GM12878 (cell line): ENCODE results near the gene ADAMTS13. TPM values are rescaled to one million over a fixed set of nuclear protein-coding genes. Genes with fewer than 3 reads are reported as not detected.
A peak's percentile ranks its signal among the peaks of the same experiment; 100 is the strongest.

ENCODE experiments used
- ATAC-seq: fragments of 200-7000 bp; cut with Tn5 transposase; 3 replicates; pipeline ENCODE4 v1.9.1; 2020; ENCODE audit warnings: mild to moderate bottlenecking, moderate library complexity
- BruUV-seq: library from RNA; stranded (reverse); fragments of 400-500 nt; replicated peaks from 2 replicates; lab custom pipeline; 2021; lab: Mats Ljungman, UMichigan
- CTCF ChIA-PET: fragments of 300-600 bp; sonication (Branson Sonifier 250); formaldehyde crosslinking; extraction: SDS; loops from one replicate; lab custom pipeline; 2021; ENCODE audit warnings: inconsistent platforms; lab: Yijun Ruan, JAX
- POLR2A ChIA-PET: fragments of 350-600 bp; formaldehyde crosslinking; extraction: SDS; loops from one replicate; lab custom pipeline; 2021; ENCODE audit warnings: inconsistent platforms; lab: Charles Lee
- RAD21 ChIA-PET: fragments of 300-600 bp; sonication (Branson Sonifier 250); formaldehyde crosslinking; loops from one replicate; lab custom pipeline; 2023; ENCODE audit warnings: antibody characterized with exemption; ENCODE audit not compliant: unreplicated experiment; lab: Charles Lee
- SMC1A ChIA-PET: fragments of 300-600 bp; sonication (Branson Sonifier 250); formaldehyde crosslinking; loops from one replicate; lab custom pipeline; 2023; ENCODE audit not compliant: unreplicated experiment, uncharacterized antibody; lab: Charles Lee
- DNase-seq: peaks from one replicate; pipeline ENCODE4 v3.0.0-alpha.2; 2011; ENCODE audit warnings: low read depth, low spot score
- FAIRE-seq: peaks from 3 replicates; lab custom pipeline; 2011; peaks lifted over from hg19 to GRCh38; lab: Jason Lieb, UNC
- H2AFZ ChIP-seq: 2 replicates; pipeline ENCODE4 v1.6.0; 2011; ENCODE audit warnings: low read depth, low read length, control low read depth; ENCODE audit not compliant: control insufficient read depth
- H3K27ac ChIP-seq: 2 replicates; pipeline ENCODE4 v1.5.1; 2011; ENCODE audit warnings: control low read depth; ENCODE audit not compliant: control insufficient read depth, insufficient read depth
- H3K27me3 ChIP-seq, 2 experiments: replicated peaks in 1 of 2; 2 replicates each; pipeline versions ENCODE4 v1.6.0 to v1.6.1; 2011; ENCODE audit warnings: low read length in 1 of 2; ENCODE audit not compliant: control insufficient read depth in 2 of 2, insufficient read depth in 2 of 2
- H3K36me3 ChIP-seq, 2 experiments: 2 replicates each; pipeline ENCODE4 v1.5.1; 2011; ENCODE audit warnings: low read length in 1 of 2; ENCODE audit not compliant: control insufficient read depth in 2 of 2, insufficient read depth in 2 of 2
- H3K4me1 ChIP-seq: 2 replicates; pipeline ENCODE4 v1.6.1; 2011; ENCODE audit warnings: mild to moderate bottlenecking, low read length, moderate library complexity, mixed read lengths; ENCODE audit not compliant: control insufficient read depth, insufficient read depth
- H3K4me2 ChIP-seq: 2 replicates; pipeline ENCODE4 v1.6.0; 2011; ENCODE audit warnings: control low read depth; ENCODE audit not compliant: control insufficient read depth, insufficient read depth
- H3K4me3 ChIP-seq: fragments of 200-600 bp; sonication (generic); 2 replicates; pipeline ENCODE4 v1.5.1; 2016
- H3K79me2 ChIP-seq: 2 replicates; pipeline ENCODE4 v1.6.0; 2011; ENCODE audit warnings: low read length; ENCODE audit not compliant: control insufficient read depth, insufficient read depth
- H3K9ac ChIP-seq: 2 replicates; pipeline ENCODE4 v1.8.0; 2011; ENCODE audit warnings: low read length, control low read depth, mixed read lengths; ENCODE audit not compliant: control insufficient read depth, insufficient read depth
- H3K9me3 ChIP-seq: replicated peaks from 3 replicates; pipeline ENCODE4 v1.5.1; 2011; ENCODE audit warnings: mild to moderate bottlenecking, low read length; ENCODE audit not compliant: control insufficient read depth, insufficient read depth
- H4K20me1 ChIP-seq: 2 replicates; pipeline ENCODE4 v1.6.0; 2011; ENCODE audit not compliant: control insufficient read depth, insufficient read depth
- HDGF ChIP-seq: fragments of 450-650 bp; IDR thresholded peaks from 2 replicates; pipeline ENCODE4 v1.6.1; 2016; ENCODE audit warnings: antibody characterized with exemption
- LARP7 ChIP-seq: fragments of 450-650 bp; IDR thresholded peaks from 2 replicates; pipeline ENCODE4 v1.6.1; 2017; ENCODE audit warnings: mild to moderate bottlenecking
- PAX5 ChIP-seq: IDR thresholded peaks from 2 replicates; pipeline ENCODE4 v1.6.1; 2011; ENCODE audit warnings: low read depth, low read length, borderline replicate concordance
- SP1 ChIP-seq: IDR thresholded peaks from one replicate; pipeline ENCODE4 v1.6.1; 2011; ENCODE audit warnings: low read depth, low read length
- SPI1 ChIP-seq: IDR thresholded peaks from 2 replicates; pipeline ENCODE4 v1.6.1; 2011; ENCODE audit warnings: low read depth, mild to moderate bottlenecking, low read length, moderate library complexity, borderline replicate concordance; ENCODE audit not compliant: insufficient read depth
- WGBS: methylation state at CpG from one replicate; pipeline ENCODE4 v1.1.6; 2016; ENCODE audit warnings: low lambda C conversion rate; ENCODE audit not compliant: insufficient replicate concordance, insufficient coverage; ENCODE audit errors: missing lambda C conversion rate; 5-methylcytosine and 5-hydroxymethylcytosine counted together
- in situ Hi-C: fragments of 300-500 bp; cut with MboI; formaldehyde crosslinking; loops from 9 replicates; pipeline ENCODE4 v1.14.3; 2018; ENCODE audit warnings: mixed read lengths
- intact Hi-C: fragments of 100-400 bp; cut with micrococcal nuclease; formaldehyde crosslinking; loops from one replicate; pipeline ENCODE4 v1.14.2; 2022; ENCODE audit not compliant: unreplicated experiment
- polyA plus RNA-seq, 11 experiments: library from polyadenylated mRNA; depleted of rRNA in 4 of 11; unstranded in 6 of 11; stranded (reverse) in 5 of 11; fragments of >200 nt; fragmentation: Nextera tagmentation in 4 of 11; fragmentation: Illumina TruSeq in 1 of 11; extraction: Ambion mirVana in 4 of 11; extraction: Trizol in 1 of 11; gene quantifications; 1 replicate in 1 of 11; 2 replicates in 10 of 11; pipeline versions ENCODE4 v1.2.1 to v1.2.3, GENCODE V29; 2011 to 2016; ENCODE audit warnings: inconsistent platforms in 2 of 11, missing spikeins in 2 of 11, low read depth in 1 of 11
- total RNA-seq, 4 experiments: library from RNA; depleted of rRNA in 3 of 4; stranded (reverse); fragments of >200 nt in 3 of 4; fragmentation: Illumina TruSeq in 1 of 4; extraction: Trizol in 1 of 4; gene quantifications; 2 replicates each; pipeline versions ENCODE4 v1.2.1 to v1.2.3, GENCODE V29; 2013 to 2021

Gene ADAMTS13
- total and polyA plus RNA-seq, 10 of the 15 experiments (the other 5 are each of a cell fraction or from before 2014, with no cell fraction given): 0.08 to 2.4 (median 0.28) TPM

DNA sequence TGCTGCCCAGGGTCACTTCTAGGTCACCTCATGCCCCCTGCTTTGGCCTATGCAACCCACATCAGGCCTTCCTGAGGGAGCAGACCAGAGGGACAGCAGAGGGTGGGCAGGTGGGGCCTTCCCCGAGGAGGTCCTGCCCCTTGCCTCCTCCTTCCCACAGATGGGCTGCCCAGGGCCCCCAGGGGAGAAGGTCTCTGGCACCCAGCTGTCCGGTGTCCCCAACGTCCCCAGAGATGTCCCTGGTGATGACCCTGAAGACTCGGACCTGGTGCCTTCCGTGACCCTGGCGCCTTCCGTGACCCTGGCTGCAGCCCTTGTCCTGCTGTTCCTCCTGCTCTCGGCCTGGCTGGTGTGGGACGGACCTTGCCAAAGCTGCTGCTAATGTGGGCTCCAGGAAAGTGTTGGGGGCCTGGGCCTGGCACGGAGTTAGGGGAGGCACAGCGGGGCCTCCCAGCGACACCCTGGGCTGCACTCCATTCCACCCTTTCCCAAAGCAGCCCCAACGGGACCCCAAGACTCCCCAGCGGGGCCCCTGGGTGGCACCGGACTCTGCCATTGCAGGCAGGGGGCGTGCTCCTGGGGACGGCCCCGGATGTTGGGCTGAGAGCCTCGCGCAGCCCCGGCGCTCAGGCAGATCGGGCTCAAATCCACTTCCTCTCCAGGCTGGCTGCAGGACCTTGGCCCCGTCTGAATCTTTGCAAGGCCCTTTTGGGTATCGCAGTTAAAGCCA, 63.5 kb downstream of the ADAMTS13 start:
- Histone ChIP-seq H3K27ac (no peak overlapping the region), H3K9me3 (no peaks in the 10 kb centered on the region; the same call in 2 of the 3 replicates), H3K4me2 (peak overlapping the region; percentile 61), H3K4me1 (peaks cover 3% of the 10 kb centered on the region), H4K20me1 (no peaks in the 10 kb centered on the region), H3K9ac (no peak overlapping the region), H3K79me2 (no peaks in the 10 kb centered on the region), H3K36me3 (no peaks in the 10 kb centered on the region), H3K4me3 (no peak overlapping the region), H2AFZ (peak overlapping the region; percentile 75), H3K27me3 (no peaks in the 10 kb centered on the region; a peak in 3 of 4 replicates)
- ChIA-PET CTCF (interaction anchor here (0.6 to 7.7 kb wide), 14 partner anchors 10 to 464 kb away, joined by 3 to 61 read pairs (median 4); partner anchors contain the start of gene REXO4), SMC1A (interaction anchor here (0.6 to 2.5 kb wide), 4 partner anchors 90 to 298 kb away, joined by 3 to 14 read pairs (median 4); no protein-coding TSS in a partner anchor), POLR2A (interaction anchor here (0.6 kb wide), 1 partner anchor 337 kb away, joined by 4 read pairs; no protein-coding TSS in a partner anchor), RAD21 (interaction anchor here (0.8 to 2.2 kb wide), 4 partner anchors 47 to 299 kb away, joined by 3 to 12 read pairs (median 5); no protein-coding TSS in a partner anchor)
- in situ Hi-C loops: loop anchor here (5.0 kb wide), 1 partner anchor 298 kb away; no protein-coding TSS in a partner anchor
- ATAC-seq (peak; percentile 76), DNase-seq (no peak), FAIRE-seq (no peak)
- intact Hi-C loops: loop anchor here (1.0 to 10.0 kb wide), 3 partner anchors 78 to 461 kb away; no protein-coding TSS in a partner anchor
- 0 out of 2 replicates have a peak, but pooled peaks have one; percentile 20 for TF ChIP-seq LARP7
- peak; percentile 42; the same call in 1 of the 2 replicates for TF ChIP-seq SPI1
- no peak for TF ChIP-seq PAX5
- no peak for TF ChIP-seq SP1
- TF ChIP-seq HDGF: no peak
- 28% methylated on average over 25 of the region's 25 CpGs for WGBS
- BruUV-seq: no TSS peak
